ENCODE measurements around the gene RPL13. TPM values are rescaled to one million over a fixed set of nuclear protein-coding genes. Genes with fewer than 3 reads are reported as not detected.

RPL13 gene
- total and polyA plus RNA-seq, 2 of the 13 experiments (the other 11 are each of a cell fraction or from before 2014, with no cell fraction given) = 2,988 to 4,411 TPM

DNA sequence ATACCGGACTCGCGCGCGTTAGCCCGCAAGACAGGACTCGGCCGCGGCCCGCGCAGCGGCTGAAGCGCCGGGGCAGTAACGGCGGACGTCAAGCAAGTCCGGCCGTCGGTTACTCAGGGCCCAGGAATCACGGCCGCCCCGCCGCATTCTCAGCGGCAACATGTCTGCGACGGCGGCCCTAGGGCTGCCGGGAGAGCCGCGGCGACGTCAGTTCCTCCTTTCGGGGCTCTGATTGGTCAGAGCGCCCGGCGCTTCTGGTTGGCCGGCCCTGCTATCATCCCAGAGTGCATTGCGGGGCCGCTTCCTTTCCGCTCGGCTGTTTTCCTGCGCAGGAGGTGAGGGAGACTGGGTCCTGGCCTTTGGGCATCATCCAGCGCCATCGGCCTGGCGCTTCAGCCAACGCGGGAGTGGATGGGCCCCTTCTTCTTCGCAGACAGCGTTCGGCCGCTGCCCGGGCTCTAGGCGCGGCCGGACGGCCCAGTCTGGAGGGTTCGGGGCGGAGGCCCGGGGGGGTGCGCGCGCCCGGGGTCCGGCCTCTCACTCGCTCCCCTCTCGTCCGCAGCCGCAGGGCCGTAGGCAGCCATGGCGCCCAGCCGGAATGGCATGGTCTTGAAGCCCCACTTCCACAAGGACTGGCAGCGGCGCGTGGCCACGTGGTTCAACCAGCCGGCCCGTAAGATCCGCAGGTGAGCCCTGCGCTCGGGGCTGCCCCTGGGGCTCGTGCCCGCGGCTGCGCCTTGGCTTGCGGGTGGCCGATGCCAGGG, at the start of gene RPL13 (continued):
- TF ChIP-seq, protein P1, sequence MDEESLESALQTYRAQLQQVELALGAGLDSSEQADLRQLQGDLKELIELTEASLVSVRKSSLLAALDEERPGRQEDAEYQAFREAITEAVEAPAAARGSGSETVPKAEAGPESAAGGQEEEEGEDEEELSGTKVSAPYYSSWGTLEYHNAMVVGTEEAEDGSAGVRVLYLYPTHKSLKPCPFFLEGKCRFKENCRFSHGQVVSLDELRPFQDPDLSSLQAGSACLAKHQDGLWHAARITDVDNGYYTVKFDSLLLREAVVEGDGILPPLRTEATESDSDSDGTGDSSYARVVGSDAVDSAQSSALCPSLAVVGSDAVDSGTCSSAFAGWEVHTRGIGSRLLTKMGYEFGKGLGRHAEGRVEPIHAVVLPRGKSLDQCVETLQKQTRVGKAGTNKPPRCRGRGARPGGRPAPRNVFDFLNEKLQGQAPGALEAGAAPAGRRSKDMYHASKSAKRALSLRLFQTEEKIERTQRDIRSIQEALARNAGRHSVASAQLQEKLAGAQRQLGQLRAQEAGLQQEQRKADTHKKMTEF (CRISPR knock-in tag; IDR thresholded peaks at IDR 0.05) = peak; percentile 98
- TF ChIP-seq TBP (CRISPR knock-in tag; IDR thresholded peaks at IDR 0.05) (0 out of 2 replicates have a peak, but pooled peaks have one; percentile 90), HOXD1 (CRISPR knock-in tag; IDR thresholded peaks at IDR 0.05) (peak; percentile 68), SAFB2 (CRISPR knock-in tag; IDR thresholded peaks at IDR 0.05; ENCODE audit: borderline replicate concordance, low read depth) (peak; percentile 93; the same call in 1 of the 2 replicates)

- DNase-seq (ENCODE audit: low spot score) = no peak
- in situ Hi-C loops (cut with HindIII; ENCODE audit: extremely low pct_ligation_motif_present, low pct_unique_long_range_greater_than_20kb) = no loop called here
These were observed 49.1 kb upstream of the RPL13 start for GRCh38 chr16:89511374-89511773.

More at GRCh38 chr16:89511374-89511773, 49.1 kb upstream of the RPL13 start:
- intact Hi-C loops (cut with micrococcal nuclease; ENCODE audit: unreplicated experiment) = no loop called here
- H3K4me2 ChIP-seq (ENCODE audit: low read depth, low read length) = no peak overlapping the region
- TF ChIP-seq, protein P2, sequence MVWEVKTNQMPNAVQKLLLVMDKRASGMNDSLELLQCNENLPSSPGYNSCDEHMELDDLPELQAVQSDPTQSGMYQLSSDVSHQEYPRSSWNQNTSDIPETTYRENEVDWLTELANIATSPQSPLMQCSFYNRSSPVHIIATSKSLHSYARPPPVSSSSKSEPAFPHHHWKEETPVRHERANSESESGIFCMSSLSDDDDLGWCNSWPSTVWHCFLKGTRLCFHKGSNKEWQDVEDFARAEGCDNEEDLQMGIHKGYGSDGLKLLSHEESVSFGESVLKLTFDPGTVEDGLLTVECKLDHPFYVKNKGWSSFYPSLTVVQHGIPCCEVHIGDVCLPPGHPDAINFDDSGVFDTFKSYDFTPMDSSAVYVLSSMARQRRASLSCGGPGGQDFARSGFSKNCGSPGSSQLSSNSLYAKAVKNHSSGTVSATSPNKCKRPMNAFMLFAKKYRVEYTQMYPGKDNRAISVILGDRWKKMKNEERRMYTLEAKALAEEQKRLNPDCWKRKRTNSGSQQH (CRISPR knock-in tag; IDR thresholded peaks at IDR 0.05; ENCODE audit: low read depth) = no peak
- TF ChIP-seq, protein P3, sequence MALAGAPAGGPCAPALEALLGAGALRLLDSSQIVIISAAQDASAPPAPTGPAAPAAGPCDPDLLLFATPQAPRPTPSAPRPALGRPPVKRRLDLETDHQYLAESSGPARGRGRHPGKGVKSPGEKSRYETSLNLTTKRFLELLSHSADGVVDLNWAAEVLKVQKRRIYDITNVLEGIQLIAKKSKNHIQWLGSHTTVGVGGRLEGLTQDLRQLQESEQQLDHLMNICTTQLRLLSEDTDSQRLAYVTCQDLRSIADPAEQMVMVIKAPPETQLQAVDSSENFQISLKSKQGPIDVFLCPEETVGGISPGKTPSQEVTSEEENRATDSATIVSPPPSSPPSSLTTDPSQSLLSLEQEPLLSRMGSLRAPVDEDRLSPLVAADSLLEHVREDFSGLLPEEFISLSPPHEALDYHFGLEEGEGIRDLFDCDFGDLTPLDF (CRISPR knock-in tag; IDR thresholded peaks at IDR 0.05) = no peak
- TF ChIP-seq ZNF660 (CRISPR knock-in tag; IDR thresholded peaks at IDR 0.05; ENCODE audit: borderline replicate concordance, low read depth) = no peak
- no peak for TF ChIP-seq ZSCAN31 (CRISPR knock-in tag; IDR thresholded peaks at IDR 0.05; ENCODE audit: low read depth)
- no peak for TF ChIP-seq ZNF589 (CRISPR knock-in tag; conservative IDR thresholded peaks at IDR 0.05)
- no peak for TF ChIP-seq ZSCAN20 (CRISPR knock-in tag; IDR thresholded peaks at IDR 0.05; ENCODE audit: borderline replicate concordance)
- ChIA-PET POLR2A (interaction anchor here (1.6 to 1.9 kb wide), 2 partner anchors 22 to 34 kb away, joined by 3 to 4 read pairs; no protein-coding TSS in a partner anchor), CTCF (ENCODE audit: low intra/inter-chr PET ratio, low total read pairs) (no interaction called here)
- BruUV-seq (replicated peaks) = no TSS peak
- H3K27ac ChIP-seq (ENCODE audit: extremely low read length, insufficient read depth, low read length) = no peak overlapping the region
- WGBS (ENCODE audit: low lambda C conversion rate) = over 99% methylated on average over 8 of the region's 8 CpGs
- H3K79me2 ChIP-seq (ENCODE audit: insufficient read depth, low read length) = peaks cover 47% of the 10 kb centered on the region
- no peaks in the 10 kb centered on the region; a peak in 1 of 5 replicates for H3K27me3 ChIP-seq (ENCODE audit: control insufficient read depth in 1 of 2, insufficient read depth in 2 of 2, low read length in 2 of 2)
- peaks cover 28% of the 10 kb centered on the region for H3K4me1 ChIP-seq (ENCODE audit: insufficient read depth, low read length)
- H3K9ac ChIP-seq (ENCODE audit: insufficient read depth, low read depth, low read length) = no peak overlapping the region
- no peaks in the 10 kb centered on the region for H3K9me3 ChIP-seq (ENCODE audit: low read length)
- peaks cover 18 to 43% of the 10 kb centered on the region in 2 experiments for H3K36me3 ChIP-seq (replicated peaks in 1 of 2; ENCODE audit: control insufficient read depth in 1 of 2, insufficient read depth in 2 of 2, low read length in 2 of 2)
- no peak overlapping the region for H3K4me3 ChIP-seq (replicated peaks in 1 of 3; ENCODE audit: insufficient read depth in 1 of 3, low read depth in 2 of 3, low read length in 3 of 3)
- ATAC-seq (no peak), FAIRE-seq (no peak)
- no peak overlapping the region for H2AFZ ChIP-seq (ENCODE audit: low read length)
- H4K20me1 ChIP-seq (ENCODE audit: insufficient read depth, low read length) = peaks cover 12% of the 10 kb centered on the region
